HepG2 (cell line): ENCODE results near the gene IRF7. TPM values are rescaled to one million over a fixed set of nuclear protein-coding genes. Genes with fewer than 3 reads are reported as not detected.
"Not testable (repeated sequence)": the region's sequence is repeated elsewhere in the genome, so short reads cannot be mapped to it uniquely, and the experiment has no call there.

Experiments used
- ATAC-seq: fragments of 200-7000 bp; cut with Tn5 transposase; 3 replicates; pipeline ENCODE4 v1.9.1; 2020; ENCODE audit warnings: mild to moderate bottlenecking, moderate library complexity
- BruUV-seq: library from RNA; stranded (reverse); fragments of 400-500 nt; replicated peaks from 2 replicates; lab custom pipeline; 2021; lab: Mats Ljungman, UMichigan
- CTCF ChIA-PET: fragments of 300-600 bp; formaldehyde crosslinking; extraction: SDS; loops from one replicate; lab custom pipeline; 2021; ENCODE audit warnings: low total read pairs, inconsistent platforms, low intra/inter-chr PET ratio; lab: Yijun Ruan, JAX
- POLR2A ChIA-PET: fragments of 350-600 bp; sonication (Branson Sonifier 250); formaldehyde crosslinking; loops from one replicate; lab custom pipeline; 2020; ENCODE audit warnings: antibody characterized with exemption, inconsistent platforms; lab: Yijun Ruan, JAX
- DNase-seq: peaks from one replicate; pipeline ENCODE4 v3.0.0-alpha.2; 2015; ENCODE audit warnings: low spot score
- FAIRE-seq: peaks from 3 replicates; lab custom pipeline; 2011; peaks lifted over from hg19 to GRCh38; lab: Jason Lieb, UNC
- H2AFZ ChIP-seq: one replicate; pipeline ENCODE4 v1.6.1; 2011; ENCODE audit warnings: low read length, inconsistent platforms
- H3K27ac ChIP-seq: fragments of 300-600 bp; 3 replicates; pipeline ENCODE4 v1.8.0; 2011; ENCODE audit warnings: mixed run types, mild to moderate bottlenecking, mixed read lengths, low read length, inconsistent platforms; ENCODE audit not compliant: insufficient read depth; ENCODE audit errors: extremely low read length
- H3K27me3 ChIP-seq, 2 experiments: fragments of 200-600 bp in 1 of 2; 2 replicates in 1 of 2; 3 replicates in 1 of 2; pipeline versions ENCODE4 v1.6.0 to v1.8.0; 2011; ENCODE audit warnings: low read length in 2 of 2, mild to moderate bottlenecking in 2 of 2, moderate library complexity in 2 of 2, inconsistent platforms in 1 of 2; ENCODE audit not compliant: insufficient read depth in 2 of 2, control insufficient read depth in 1 of 2
- H3K36me3 ChIP-seq, 2 experiments: fragments of 200-600 bp in 1 of 2; replicated peaks in 1 of 2; 2 replicates in 1 of 2; 3 replicates in 1 of 2; pipeline versions ENCODE4 v1.5.1 to v1.8.0; 2011; ENCODE audit warnings: low read length in 2 of 2, inconsistent platforms in 1 of 2; ENCODE audit not compliant: insufficient read depth in 2 of 2, control insufficient read depth in 1 of 2
- H3K4me1 ChIP-seq: 2 replicates; pipeline ENCODE4 v1.5.1; 2012; ENCODE audit warnings: low read length, inconsistent platforms; ENCODE audit not compliant: insufficient read depth
- H3K4me2 ChIP-seq: 2 replicates; pipeline ENCODE4 v1.6.0; 2011; ENCODE audit warnings: low read depth, low read length, inconsistent platforms
- H3K4me3 ChIP-seq, 3 experiments: fragments of 200-600 bp in 1 of 3; sonication (generic), shearing (Covaris generic) in 1 of 3; replicated peaks in 1 of 3; 2 replicates each; pipeline ENCODE4 v1.5.1; 2011 to 2016; ENCODE audit warnings: low read length in 3 of 3, inconsistent platforms in 2 of 3, low read depth in 2 of 3, mild to moderate bottlenecking in 2 of 3, control low read depth in 1 of 3, mixed read lengths in 1 of 3; ENCODE audit not compliant: insufficient read depth in 1 of 3
- H3K79me2 ChIP-seq: one replicate; pipeline ENCODE4 v1.6.1; 2011; ENCODE audit warnings: low read length, inconsistent platforms; ENCODE audit not compliant: insufficient read depth
- H3K9ac ChIP-seq: 2 replicates; pipeline ENCODE4 v1.6.0; 2011; ENCODE audit warnings: mild to moderate bottlenecking, low read depth, low read length, inconsistent platforms; ENCODE audit not compliant: insufficient read depth
- H3K9me3 ChIP-seq: 2 replicates; pipeline ENCODE4 v1.5.1; 2012; ENCODE audit warnings: mild to moderate bottlenecking, low read length
- H4K20me1 ChIP-seq: 2 replicates; pipeline ENCODE4 v1.6.0; 2011; ENCODE audit warnings: inconsistent platforms, mild to moderate bottlenecking, low read length, moderate library complexity; ENCODE audit not compliant: insufficient read depth
- ARID5B ChIP-seq: IDR thresholded peaks from 2 replicates; pipeline ENCODE4 v1.4.0; 2020; ENCODE audit warnings: mild to moderate bottlenecking, missing genetic modification reagents
- BCL6 ChIP-seq: IDR thresholded peaks from 2 replicates; pipeline ENCODE4 v1.6.1; 2016; ENCODE audit warnings: missing genetic modification reagents, missing compliant biosample characterization
- BHLHE40 ChIP-seq: IDR thresholded peaks from 2 replicates; pipeline ENCODE4 v1.6.1; 2011; ENCODE audit warnings: low read length, improper control_type of control experiment
- BRD4 ChIP-seq: sonication (generic); formaldehyde crosslinking; IDR thresholded peaks from 2 replicates; pipeline ENCODE4 v1.4.0; 2020; ENCODE audit warnings: missing genetic modification reagents
- CEBPB ChIP-seq: IDR thresholded peaks from 2 replicates; pipeline ENCODE4 v1.6.1; 2011; ENCODE audit warnings: low read depth, low read length, improper control_type of control experiment, borderline replicate concordance
- CEBPG ChIP-seq: IDR thresholded peaks from 2 replicates; pipeline ENCODE4 v1.6.1; 2016
- FOXP4 ChIP-seq: sonication (generic); formaldehyde crosslinking; IDR thresholded peaks from 2 replicates; pipeline ENCODE4 v1.4.0; 2020; ENCODE audit warnings: missing genetic modification reagents
- KLF12 ChIP-seq: sonication (generic); formaldehyde crosslinking; IDR thresholded peaks from 2 replicates; pipeline ENCODE4 v1.4.0; 2020; ENCODE audit warnings: missing genetic modification reagents, borderline replicate concordance
- LCORL ChIP-seq, 2 experiments: fragments of 450-650 bp in 1 of 2; sonication (generic) in 1 of 2; formaldehyde crosslinking in 1 of 2; IDR thresholded peaks; 2 replicates each; pipeline versions ENCODE4 v1.5.0 to v1.6.1; 2017 to 2020; ENCODE audit warnings: antibody characterized with exemption in 1 of 2, missing genetic modification reagents in 1 of 2
- NR2F2 ChIP-seq: IDR thresholded peaks from 2 replicates; pipeline ENCODE4 v1.6.1; 2012; ENCODE audit warnings: low read depth, inconsistent platforms, borderline replicate concordance
- NR2F6 ChIP-seq, 2 experiments: IDR thresholded peaks; 2 replicates each; pipeline ENCODE4 v1.6.1; 2016; ENCODE audit warnings: antibody characterized with exemption in 1 of 2, mild to moderate bottlenecking in 1 of 2
- PITX1 ChIP-seq: sonication (generic); formaldehyde crosslinking; IDR thresholded peaks from 2 replicates; pipeline ENCODE4 v1.5.1; 2020; ENCODE audit warnings: mild to moderate bottlenecking, missing genetic modification reagents
- SALL1 ChIP-seq: sonication (generic); formaldehyde crosslinking; IDR thresholded peaks from 2 replicates; pipeline ENCODE4 v1.8.0; 2022; ENCODE audit warnings: mild to moderate bottlenecking, missing genetic modification reagents
- ZBTB38 ChIP-seq: sonication (generic); formaldehyde crosslinking; IDR thresholded peaks from 2 replicates; pipeline ENCODE4 v1.5.1; 2020; ENCODE audit warnings: mild to moderate bottlenecking, missing genetic modification reagents
- ZKSCAN5 ChIP-seq: sonication (generic); formaldehyde crosslinking; IDR thresholded peaks from 2 replicates; pipeline ENCODE4 v1.5.1; 2020; ENCODE audit warnings: mild to moderate bottlenecking, missing genetic modification reagents
- ZNF331 ChIP-seq: sonication (generic); formaldehyde crosslinking; IDR thresholded peaks from 2 replicates; pipeline ENCODE4 v1.4.0; 2020; ENCODE audit warnings: missing genetic modification reagents
- ZNF503 ChIP-seq: sonication (generic); formaldehyde crosslinking; IDR thresholded peaks from 2 replicates; pipeline ENCODE4 v1.4.0; 2020; ENCODE audit warnings: missing genetic modification reagents
- WGBS: methylation state at CpG from one replicate; pipeline ENCODE4 v1.1.6; 2017; ENCODE audit warnings: low lambda C conversion rate; 5-methylcytosine and 5-hydroxymethylcytosine counted together
- in situ Hi-C: cut with HindIII; loops from 2 replicates; pipeline ENCODE4 v1.10.0; 2017; ENCODE audit warnings: low pct_unique_long_range_greater_than_20kb; ENCODE audit not compliant: extremely low pct_ligation_motif_present
- intact Hi-C: fragments of 100-400 bp; cut with micrococcal nuclease; formaldehyde crosslinking; loops from one replicate; pipeline ENCODE4 v1.10.0; 2022; ENCODE audit not compliant: unreplicated experiment
- polyA plus RNA-seq, 8 experiments: library from polyadenylated mRNA; depleted of rRNA in 3 of 8; stranded (reverse) in 7 of 8; unstranded in 1 of 8; fragments of >200 nt; fragmentation: Illumina TruSeq in 4 of 8; extraction: Trizol in 4 of 8; gene quantifications; 2 replicates each; pipeline versions ENCODE4 v1.2.1 to v1.2.3, GENCODE V29; 2011 to 2016; ENCODE audit warnings: low read depth in 4 of 8, missing spikeins in 1 of 8, mixed read lengths in 1 of 8; ENCODE audit not compliant: insufficient read depth in 1 of 8
- total RNA-seq, 5 experiments: library from RNA; depleted of rRNA; stranded (reverse); fragments of >200 nt; fragmentation: Illumina TruSeq; extraction: Trizol; gene quantifications; 2 replicates each; pipeline ENCODE4 v1.2.3, GENCODE V29; 2016; ENCODE audit warnings: low read depth in 1 of 5

The IRF7 gene
- total and polyA plus RNA-seq, 2 of the 13 experiments (the other 11 are each of a cell fraction or from before 2014, with no cell fraction given), result not detected

- in situ Hi-C loops; H3K9ac ChIP-seq; H2AFZ ChIP-seq; H3K79me2 ChIP-seq; FAIRE-seq; H3K4me2 ChIP-seq; BruUV-seq; H3K4me3 ChIP-seq; H3K9me3 ChIP-seq; H3K27me3 ChIP-seq; CTCF ChIA-PET; TF ChIP-seq LCORL (IDR thresholded peaks at IDR 0.05): not testable (repeated sequence)
- Histone ChIP-seq H3K4me1 (peaks cover 47% of the 10 kb centered on the region), H3K27ac (peak overlapping the region; percentile 78), H3K36me3 (peaks cover 13 to 26% of the 10 kb centered on the region in 2 experiments; a peak in 4 of 5 replicates), H4K20me1 (peaks cover 13% of the 10 kb centered on the region; the same call in 1 of the 2 replicates)
- POLR2A ChIA-PET, result interaction anchor here (0.8 to 2.0 kb wide), 9 partner anchors 41 to 155 kb away, joined by 3 to 9 read pairs (median 4); partner anchors contain the start of genes DEAF1, GATD1, PHRF1 and RPLP2
- intact Hi-C loops, result loop anchor here (10.0 kb wide), 1 partner anchor 50 kb away; the partner anchor contains the start of gene EPS8L2
- peak; percentile 19 for ATAC-seq
- DNase-seq, result peak; percentile 48
- 59% methylated on average over 11 of the region's 12 CpGs for WGBS
- TF ChIP-seq ARID5B (CRISPR knock-in tag), result 0 out of 2 replicates have a peak, but pooled peaks have one; percentile 9
- TF ChIP-seq BCL6, result peak; percentile 32; the same call in 1 of the 2 replicates
- TF ChIP-seq LCORL (CRISPR knock-in tag; IDR thresholded peaks at IDR 0.05), result peak; percentile 59
- 0 out of 2 replicates have a peak, but pooled peaks have one; percentile 22 for TF ChIP-seq BRD4
- TF ChIP-seq ZKSCAN5 (CRISPR knock-in tag), result 0 out of 2 replicates have a peak, but pooled peaks have one; percentile 42
- peak; percentile 66 for TF ChIP-seq PITX1
- peak; percentile 44; the same call in 1 of the 2 replicates for TF ChIP-seq SALL1 (CRISPR knock-in tag)
- TF ChIP-seq KLF12 (CRISPR knock-in tag), result 0 out of 2 replicates have a peak, but pooled peaks have one; percentile 45
- peak; percentile 73 for TF ChIP-seq CEBPB
- peak; percentile 40; the same call in 1 of the 2 replicates for TF ChIP-seq NR2F2
- TF ChIP-seq NR2F6 (IDR thresholded peaks at IDR 0.05), result peak; percentile 77
- peak; percentile 89 for TF ChIP-seq NR2F6 (CRISPR knock-in tag; IDR thresholded peaks at IDR 0.05)
- TF ChIP-seq ZNF331 (CRISPR knock-in tag), result peak; percentile 37; the same call in 1 of the 2 replicates
- TF ChIP-seq FOXP4 (CRISPR knock-in tag), result 0 out of 2 replicates have a peak, but pooled peaks have one; percentile 28
- peak; percentile 59; the same call in 1 of the 2 replicates for TF ChIP-seq BHLHE40
- TF ChIP-seq CEBPG (CRISPR knock-in tag), result peak; percentile 88
- peak; percentile 69; the same call in 1 of the 2 replicates for TF ChIP-seq ZBTB38 (CRISPR knock-in tag)
- TF ChIP-seq ZNF503 (CRISPR knock-in tag), result 0 out of 2 replicates have a peak, but pooled peaks have one; percentile 24
Observed at GRCh38 chr11:654444-654843, 38.7 kb upstream of the IRF7 start.
